GM12878 (cell line): ENCODE results near the gene AKR1B15. TPM values are rescaled to one million over a fixed set of nuclear protein-coding genes. Genes with fewer than 3 reads are reported as not detected.

Experiments used
- ATAC-seq: fragments of 200-7000 bp; cut with Tn5 transposase; 3 replicates; pipeline ENCODE4 v1.9.1; 2020; ENCODE audit warnings: mild to moderate bottlenecking, moderate library complexity
- BruUV-seq: library from RNA; stranded (reverse); fragments of 400-500 nt; replicated peaks from 2 replicates; lab custom pipeline; 2021; lab: Mats Ljungman, UMichigan
- CTCF ChIA-PET: fragments of 300-600 bp; sonication (Branson Sonifier 250); formaldehyde crosslinking; extraction: SDS; loops from one replicate; lab custom pipeline; 2021; ENCODE audit warnings: inconsistent platforms; lab: Yijun Ruan, JAX
- POLR2A ChIA-PET: fragments of 350-600 bp; formaldehyde crosslinking; extraction: SDS; loops from one replicate; lab custom pipeline; 2021; ENCODE audit warnings: inconsistent platforms; lab: Charles Lee
- RAD21 ChIA-PET: fragments of 300-600 bp; sonication (Branson Sonifier 250); formaldehyde crosslinking; loops from one replicate; lab custom pipeline; 2023; ENCODE audit warnings: antibody characterized with exemption; ENCODE audit not compliant: unreplicated experiment; lab: Charles Lee
- SMC1A ChIA-PET: fragments of 300-600 bp; sonication (Branson Sonifier 250); formaldehyde crosslinking; loops from one replicate; lab custom pipeline; 2023; ENCODE audit not compliant: unreplicated experiment, uncharacterized antibody; lab: Charles Lee
- DNase-seq: peaks from one replicate; pipeline ENCODE4 v3.0.0-alpha.2; 2011; ENCODE audit warnings: low read depth, low spot score
- FAIRE-seq: peaks from 3 replicates; lab custom pipeline; 2011; peaks lifted over from hg19 to GRCh38; lab: Jason Lieb, UNC
- H2AFZ ChIP-seq: 2 replicates; pipeline ENCODE4 v1.6.0; 2011; ENCODE audit warnings: low read depth, low read length, control low read depth; ENCODE audit not compliant: control insufficient read depth
- H3K27ac ChIP-seq: 2 replicates; pipeline ENCODE4 v1.5.1; 2011; ENCODE audit warnings: control low read depth; ENCODE audit not compliant: control insufficient read depth, insufficient read depth
- H3K27me3 ChIP-seq, 2 experiments: replicated peaks in 1 of 2; 2 replicates each; pipeline versions ENCODE4 v1.6.0 to v1.6.1; 2011; ENCODE audit warnings: low read length in 1 of 2; ENCODE audit not compliant: control insufficient read depth in 2 of 2, insufficient read depth in 2 of 2
- H3K36me3 ChIP-seq, 2 experiments: 2 replicates each; pipeline ENCODE4 v1.5.1; 2011; ENCODE audit warnings: low read length in 1 of 2; ENCODE audit not compliant: control insufficient read depth in 2 of 2, insufficient read depth in 2 of 2
- H3K4me1 ChIP-seq: 2 replicates; pipeline ENCODE4 v1.6.1; 2011; ENCODE audit warnings: mild to moderate bottlenecking, low read length, moderate library complexity, mixed read lengths; ENCODE audit not compliant: control insufficient read depth, insufficient read depth
- H3K4me2 ChIP-seq: 2 replicates; pipeline ENCODE4 v1.6.0; 2011; ENCODE audit warnings: control low read depth; ENCODE audit not compliant: control insufficient read depth, insufficient read depth
- H3K4me3 ChIP-seq: fragments of 200-600 bp; sonication (generic); 2 replicates; pipeline ENCODE4 v1.5.1; 2016
- H3K79me2 ChIP-seq: 2 replicates; pipeline ENCODE4 v1.6.0; 2011; ENCODE audit warnings: low read length; ENCODE audit not compliant: control insufficient read depth, insufficient read depth
- H3K9ac ChIP-seq: 2 replicates; pipeline ENCODE4 v1.8.0; 2011; ENCODE audit warnings: low read length, control low read depth, mixed read lengths; ENCODE audit not compliant: control insufficient read depth, insufficient read depth
- H3K9me3 ChIP-seq: replicated peaks from 3 replicates; pipeline ENCODE4 v1.5.1; 2011; ENCODE audit warnings: mild to moderate bottlenecking, low read length; ENCODE audit not compliant: control insufficient read depth, insufficient read depth
- H4K20me1 ChIP-seq: 2 replicates; pipeline ENCODE4 v1.6.0; 2011; ENCODE audit not compliant: control insufficient read depth, insufficient read depth
- EZH2 ChIP-seq: IDR thresholded peaks from 2 replicates; pipeline ENCODE4 v1.6.1; 2012; ENCODE audit warnings: low read depth, mild to moderate bottlenecking, control low read depth, inconsistent platforms, low read length, borderline replicate concordance; ENCODE audit not compliant: control insufficient read depth
- FOXK2 ChIP-seq: fragments of 450-650 bp; IDR thresholded peaks from 2 replicates; pipeline ENCODE4 v1.6.1; 2017; ENCODE audit warnings: mild to moderate bottlenecking, moderate library complexity
- KDM1A ChIP-seq: fragments of 200-600 bp; sonication (generic); IDR thresholded peaks from 2 replicates; pipeline ENCODE4 v1.6.1; 2016; ENCODE audit warnings: borderline replicate concordance
- MTA3 ChIP-seq: IDR thresholded peaks from 2 replicates; pipeline ENCODE4 v1.6.1; 2012; ENCODE audit warnings: low read length, inconsistent platforms, borderline replicate concordance
- NR2F1 ChIP-seq: fragments of 450-650 bp; conservative IDR thresholded peaks from 2 replicates; pipeline ENCODE4 v1.6.1; 2017; ENCODE audit warnings: mild to moderate bottlenecking
- PBX3 ChIP-seq: IDR thresholded peaks from 2 replicates; pipeline ENCODE4 v1.6.1; 2011; ENCODE audit warnings: mild to moderate bottlenecking, low read depth, low read length, moderate library complexity; ENCODE audit not compliant: insufficient replicate concordance
- RUNX3 ChIP-seq: IDR thresholded peaks from 2 replicates; pipeline ENCODE4 v1.6.1; 2012; ENCODE audit warnings: low read length, inconsistent platforms
- SMARCA5 ChIP-seq: fragments of 450-650 bp; IDR thresholded peaks from 2 replicates; pipeline ENCODE4 v1.6.1; 2017; ENCODE audit warnings: mild to moderate bottlenecking
- SREBF1 ChIP-seq: IDR thresholded peaks from 2 replicates; pipeline ENCODE4 v1.6.1; 2012; ENCODE audit warnings: mild to moderate bottlenecking, low read length
- SUPT20H ChIP-seq: IDR thresholded peaks from 2 replicates; pipeline ENCODE4 v1.6.1; 2011; ENCODE audit warnings: low read depth, mild to moderate bottlenecking, low read length, moderate library complexity, borderline replicate concordance; ENCODE audit not compliant: control insufficient read depth
- SUZ12 ChIP-seq: fragments of 200-600 bp; sonication (generic); IDR thresholded peaks from one replicate; pipeline ENCODE4 v1.6.1; 2018; ENCODE audit warnings: antibody characterized with exemption, mild to moderate bottlenecking; ENCODE audit not compliant: unreplicated experiment
- TCF12 ChIP-seq: IDR thresholded peaks from 2 replicates; pipeline ENCODE4 v1.6.1; 2011; ENCODE audit warnings: low read depth, mild to moderate bottlenecking, low read length
- USF1 ChIP-seq: IDR thresholded peaks from 2 replicates; pipeline ENCODE4 v1.6.1; 2011; ENCODE audit warnings: borderline replicate concordance, low read depth, mild to moderate bottlenecking, moderate library complexity, mixed read lengths, low read length; ENCODE audit not compliant: insufficient read depth; ENCODE audit errors: extremely low read length
- YY1 ChIP-seq: IDR thresholded peaks from 2 replicates; pipeline ENCODE4 v1.6.1; 2011; ENCODE audit warnings: low read depth, mild to moderate bottlenecking, low read length
- WGBS: methylation state at CpG from one replicate; pipeline ENCODE4 v1.1.6; 2016; ENCODE audit warnings: low lambda C conversion rate; ENCODE audit not compliant: insufficient replicate concordance, insufficient coverage; ENCODE audit errors: missing lambda C conversion rate; 5-methylcytosine and 5-hydroxymethylcytosine counted together
- in situ Hi-C: fragments of 300-500 bp; cut with MboI; formaldehyde crosslinking; loops from 9 replicates; pipeline ENCODE4 v1.14.3; 2018; ENCODE audit warnings: mixed read lengths
- intact Hi-C: fragments of 100-400 bp; cut with micrococcal nuclease; formaldehyde crosslinking; loops from one replicate; pipeline ENCODE4 v1.14.2; 2022; ENCODE audit not compliant: unreplicated experiment
- polyA plus RNA-seq, 11 experiments: library from polyadenylated mRNA; depleted of rRNA in 4 of 11; unstranded in 6 of 11; stranded (reverse) in 5 of 11; fragments of >200 nt; fragmentation: Nextera tagmentation in 4 of 11; fragmentation: Illumina TruSeq in 1 of 11; extraction: Ambion mirVana in 4 of 11; extraction: Trizol in 1 of 11; gene quantifications; 1 replicate in 1 of 11; 2 replicates in 10 of 11; pipeline versions ENCODE4 v1.2.1 to v1.2.3, GENCODE V29; 2011 to 2016; ENCODE audit warnings: inconsistent platforms in 2 of 11, missing spikeins in 2 of 11, low read depth in 1 of 11
- total RNA-seq, 4 experiments: library from RNA; depleted of rRNA in 3 of 4; stranded (reverse); fragments of >200 nt in 3 of 4; fragmentation: Illumina TruSeq in 1 of 4; extraction: Trizol in 1 of 4; gene quantifications; 2 replicates each; pipeline versions ENCODE4 v1.2.1 to v1.2.3, GENCODE V29; 2013 to 2021

The AKR1B15 gene
- total and polyA plus RNA-seq, 10 of the 15 experiments (the other 5 are each of a cell fraction or from before 2014, with no cell fraction given): 0.06 TPM; not detected in 9

- intact Hi-C loops: no loop called here
- ChIA-PET CTCF (interaction anchor here (1.4 to 1.6 kb wide), 2 partner anchors 19 to 34 kb away, joined by 3 read pairs; no protein-coding TSS in a partner anchor), SMC1A (interaction anchor here (1.1 kb wide), 1 partner anchor 85 kb away, joined by 3 read pairs; no protein-coding TSS in a partner anchor), POLR2A (no interaction called here), RAD21 (no interaction called here)
- no peak for TF ChIP-seq KDM1A
- no peak for TF ChIP-seq RUNX3
- TF ChIP-seq YY1: no peak
- TF ChIP-seq TCF12: no peak
- TF ChIP-seq SUZ12: no peak
- TF ChIP-seq EZH2: no peak
- no peak for TF ChIP-seq SUPT20H
- TF ChIP-seq MTA3: no peak
- no peak for TF ChIP-seq USF1
- TF ChIP-seq SREBF1: no peak
- no peak for TF ChIP-seq NR2F1
- TF ChIP-seq SMARCA5: no peak
- no peak for TF ChIP-seq PBX3
- no peak for TF ChIP-seq FOXK2
- no peak overlapping the region for H3K4me3 ChIP-seq
- no peaks in the 10 kb centered on the region for H4K20me1 ChIP-seq
- BruUV-seq: no TSS peak
- no peaks in the 10 kb centered on the region for H3K4me1 ChIP-seq
- H3K4me2 ChIP-seq: no peak overlapping the region
- FAIRE-seq (no peak), DNase-seq (no peak), ATAC-seq (no peak)
- no peak overlapping the region for H3K9ac ChIP-seq
- no peaks in the 10 kb centered on the region for H3K9me3 ChIP-seq
- in situ Hi-C loops: no loop called here
- H2AFZ ChIP-seq: no peak overlapping the region
- 69% methylated on average over 4 of the region's 4 CpGs for WGBS
- H3K27me3 ChIP-seq: peaks cover 2% of the 10 kb centered on the region in 2 experiments; a peak in 2 of 4 replicates
- no peak overlapping the region for H3K27ac ChIP-seq
- H3K79me2 ChIP-seq: no peaks in the 10 kb centered on the region
- H3K36me3 ChIP-seq: no peaks in the 10 kb centered on the region
These were observed 28.8 kb upstream of the AKR1B15 start for GRCh38 chr7:134520130-134520529.
